ENCODE results near the gene ZNF169. TPM values are rescaled to one million over a fixed set of nuclear protein-coding genes. Genes with fewer than 3 reads are reported as not detected.

Gene ZNF169
- total and polyA plus RNA-seq, 2 donors from 2014 or later, result 1.6 to 7.9 TPM

- FAIRE-seq, result no peak
- H3K27me3 ChIP-seq (ENCODE audit: control insufficient read depth, insufficient read depth, low read length), result no peaks in the 10 kb centered on the region
- no peak overlapping the region for H3K27ac ChIP-seq (ENCODE audit: low read depth in 2 of 2, low read length in 2 of 2)
- no peak for DNase-seq
- no peak overlapping the region for H3K9ac ChIP-seq (ENCODE audit: low read length in 3 of 3)
- no peak overlapping the region for H3K4me3 ChIP-seq (ENCODE audit: low read length in 3 of 3)
- intact Hi-C loops (cut with DNase I), result no loop called here
- H3K4me1 ChIP-seq (ENCODE audit: control insufficient read depth in 2 of 3, insufficient read depth in 2 of 3, low read depth in 1 of 3, low read length in 3 of 3), result peaks cover 0 to 2% (median 0%) of the 10 kb centered on the region in 3 donors
- TF ChIP-seq CTCF (IDR thresholded peaks at IDR 0.05; ENCODE audit: borderline replicate concordance, extremely low read depth, insufficient read depth), result no peak
- H3K9me3 ChIP-seq (ENCODE audit: control insufficient read depth in 2 of 3, insufficient read depth in 1 of 3, low read length in 3 of 3), result no peaks in the 10 kb centered on the region
- no peaks in the 10 kb centered on the region for H3K36me3 ChIP-seq (ENCODE audit: control insufficient read depth in 2 of 3, insufficient read depth in 3 of 3, low read length in 3 of 3)
These were observed 41.6 kb downstream of the ZNF169 start for GRCh38 chr9:94300470-94301301.

- H3K4me3 ChIP-seq (ENCODE audit: low read length in 3 of 3), result no peak overlapping the region
- H3K36me3 ChIP-seq (ENCODE audit: control insufficient read depth in 2 of 3, insufficient read depth in 3 of 3, low read length in 3 of 3), result no peaks in the 10 kb centered on the region
- intact Hi-C loops (cut with DNase I), result no loop called here
- H3K27ac ChIP-seq (ENCODE audit: low read depth in 2 of 2, low read length in 2 of 2), result no peak overlapping the region
- H3K9ac ChIP-seq (ENCODE audit: low read length in 3 of 3), result no peak overlapping the region
- DNase-seq (no peak), FAIRE-seq (no peak)
- no peaks in the 10 kb centered on the region for H3K27me3 ChIP-seq (ENCODE audit: control insufficient read depth, insufficient read depth, low read length)
- H3K4me1 ChIP-seq (ENCODE audit: control insufficient read depth in 2 of 3, insufficient read depth in 2 of 3, low read depth in 1 of 3, low read length in 3 of 3), result peaks cover 0 to 2% (median 0%) of the 10 kb centered on the region in 3 donors
- no peaks in the 10 kb centered on the region for H3K9me3 ChIP-seq (ENCODE audit: control insufficient read depth in 2 of 3, insufficient read depth in 1 of 3, low read length in 3 of 3)
- TF ChIP-seq CTCF (IDR thresholded peaks at IDR 0.05; ENCODE audit: borderline replicate concordance, extremely low read depth, insufficient read depth), result no peak
These were observed 42.5 kb downstream of the ZNF169 start for GRCh38 chr9:94301583-94301982.

- no peaks in the 10 kb centered on the region for H3K36me3 ChIP-seq (ENCODE audit: control insufficient read depth in 2 of 3, insufficient read depth in 3 of 3, low read length in 3 of 3)
- H3K4me1 ChIP-seq (ENCODE audit: control insufficient read depth in 2 of 3, insufficient read depth in 2 of 3, low read depth in 1 of 3, low read length in 3 of 3), result peaks cover 0 to 2% (median 0%) of the 10 kb centered on the region in 3 donors
- no peak for TF ChIP-seq CTCF (IDR thresholded peaks at IDR 0.05; ENCODE audit: borderline replicate concordance, extremely low read depth, insufficient read depth)
- H3K27me3 ChIP-seq (ENCODE audit: control insufficient read depth, insufficient read depth, low read length), result no peaks in the 10 kb centered on the region
- H3K9me3 ChIP-seq (ENCODE audit: control insufficient read depth in 2 of 3, insufficient read depth in 1 of 3, low read length in 3 of 3), result no peaks in the 10 kb centered on the region
- H3K9ac ChIP-seq (ENCODE audit: low read length in 3 of 3), result no peak overlapping the region
- H3K27ac ChIP-seq (ENCODE audit: low read depth in 2 of 2, low read length in 2 of 2), result no peak overlapping the region
- H3K4me3 ChIP-seq (ENCODE audit: low read length in 3 of 3), result no peak overlapping the region
- DNase-seq (no peak), FAIRE-seq (no peak)
- intact Hi-C loops (cut with DNase I), result no loop called here
These were observed 43.3 kb downstream of the ZNF169 start for GRCh38 chr9:94302426-94302825.
